Measurements from ENCODE around the gene PIGZ. TPM values are rescaled to one million over a fixed set of nuclear protein-coding genes. Genes with fewer than 3 reads are reported as not detected.

The PIGZ gene
- total RNA-seq, 1 donor from 2014 or later: not detected

DNA sequence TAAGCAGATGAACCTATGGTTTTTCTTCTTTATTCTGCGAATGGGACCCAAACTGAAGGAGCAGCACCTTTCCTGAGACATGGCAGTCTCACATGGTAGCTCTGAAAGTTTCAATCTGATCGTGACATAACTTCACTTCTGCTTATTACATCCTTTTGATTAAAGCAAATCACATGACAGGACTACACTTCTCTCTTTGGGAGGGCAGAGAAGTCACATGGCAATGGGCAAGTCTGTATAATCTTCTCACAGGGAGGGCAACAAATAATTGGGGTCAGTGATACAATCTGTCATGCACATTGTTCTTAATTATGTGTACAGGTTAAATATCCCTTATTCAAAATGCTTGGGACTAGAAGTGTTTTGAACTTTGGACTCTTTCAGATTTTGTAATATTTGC is 47.9 kb downstream of the PIGZ start:
- no peak overlapping the region for H2AFZ ChIP-seq (replicated peaks)
- no peak overlapping the region for H3K9ac ChIP-seq
- Mint-ChIP-seq H3K9me3 (no peaks in the 10 kb centered on the region), H3K4me1 (no peaks in the 10 kb centered on the region), H3K36me3 (peaks cover 16% of the 10 kb centered on the region), H3K4me3 (no peak overlapping the region), H3K27ac (no peak overlapping the region), H3K27me3 (ENCODE audit: insufficient read depth, low read depth) (peaks cover 2% of the 10 kb centered on the region)
- no peak overlapping the region for H3K4me3 ChIP-seq
- H4K20me1 ChIP-seq (ENCODE audit: low read depth): no peaks in the 10 kb centered on the region
- no peaks in the 10 kb centered on the region for H3K9me3 ChIP-seq (ENCODE audit: low read depth)
- H3K79me2 ChIP-seq (ENCODE audit: low read depth): no peaks in the 10 kb centered on the region
- H3K27me3 ChIP-seq: no peaks in the 10 kb centered on the region
- no peaks in the 10 kb centered on the region for H3K4me1 ChIP-seq
- TF ChIP-seq, protein P1, sequence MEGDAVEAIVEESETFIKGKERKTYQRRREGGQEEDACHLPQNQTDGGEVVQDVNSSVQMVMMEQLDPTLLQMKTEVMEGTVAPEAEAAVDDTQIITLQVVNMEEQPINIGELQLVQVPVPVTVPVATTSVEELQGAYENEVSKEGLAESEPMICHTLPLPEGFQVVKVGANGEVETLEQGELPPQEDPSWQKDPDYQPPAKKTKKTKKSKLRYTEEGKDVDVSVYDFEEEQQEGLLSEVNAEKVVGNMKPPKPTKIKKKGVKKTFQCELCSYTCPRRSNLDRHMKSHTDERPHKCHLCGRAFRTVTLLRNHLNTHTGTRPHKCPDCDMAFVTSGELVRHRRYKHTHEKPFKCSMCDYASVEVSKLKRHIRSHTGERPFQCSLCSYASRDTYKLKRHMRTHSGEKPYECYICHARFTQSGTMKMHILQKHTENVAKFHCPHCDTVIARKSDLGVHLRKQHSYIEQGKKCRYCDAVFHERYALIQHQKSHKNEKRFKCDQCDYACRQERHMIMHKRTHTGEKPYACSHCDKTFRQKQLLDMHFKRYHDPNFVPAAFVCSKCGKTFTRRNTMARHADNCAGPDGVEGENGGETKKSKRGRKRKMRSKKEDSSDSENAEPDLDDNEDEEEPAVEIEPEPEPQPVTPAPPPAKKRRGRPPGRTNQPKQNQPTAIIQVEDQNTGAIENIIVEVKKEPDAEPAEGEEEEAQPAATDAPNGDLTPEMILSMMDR (IDR thresholded peaks at IDR 0.05): no peak
- TF ChIP-seq EZH2phosphoT487 (IDR thresholded peaks at IDR 0.05): no peak
- no peak for TF ChIP-seq EZH2 (IDR thresholded peaks at IDR 0.05)
- H3K4me2 ChIP-seq: no peak overlapping the region
- H3K36me3 ChIP-seq: peaks cover 6% of the 10 kb centered on the region
- H3F3A ChIP-seq (ENCODE audit: low read depth): no peaks in the 10 kb centered on the region
- DNase-seq (ENCODE audit: low spot score): no peak
- H3K27ac ChIP-seq: no peak overlapping the region

DNA sequence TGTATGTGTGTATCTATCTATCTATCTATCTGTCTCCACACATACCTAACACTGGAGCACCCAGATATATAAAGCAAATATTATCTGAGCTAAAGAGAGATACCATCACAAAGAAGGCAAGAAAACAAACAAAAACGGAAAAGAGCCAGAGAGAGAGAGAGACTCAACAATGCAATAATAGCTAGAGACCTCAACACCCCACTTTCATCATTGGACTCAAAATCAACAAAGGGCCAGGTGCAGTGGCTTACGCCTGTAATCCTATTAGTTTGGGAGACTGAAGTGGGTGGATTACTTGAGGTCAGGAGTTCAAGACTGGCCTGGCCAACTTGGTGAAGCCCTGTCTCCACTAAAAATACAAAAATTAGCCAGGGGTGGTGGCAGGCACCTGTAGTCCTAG is 49.7 kb downstream of the PIGZ start:
- peak; percentile 38 for DNase-seq (ENCODE audit: low spot score)
- Mint-ChIP-seq H3K4me3 (no peak overlapping the region), H3K9me3 (no peaks in the 10 kb centered on the region)

DNA sequence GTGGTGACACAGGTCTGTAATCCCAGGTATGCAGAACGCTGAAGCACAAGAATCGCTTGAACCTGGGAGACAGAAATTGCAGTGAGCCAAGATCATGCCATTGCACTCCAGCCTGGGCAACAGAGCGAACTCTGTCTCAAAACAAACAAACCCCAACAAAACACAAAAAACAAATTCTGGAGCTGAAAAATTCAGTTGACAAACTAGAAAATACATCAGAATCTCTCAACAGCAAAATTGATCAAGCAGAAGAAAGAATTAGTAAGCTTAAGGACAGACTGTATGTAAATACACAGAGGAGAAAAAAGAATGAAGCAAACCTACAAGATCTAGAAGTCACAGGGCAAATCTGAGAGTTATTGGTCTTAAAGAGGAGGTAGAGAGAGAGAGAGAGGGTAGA is 51.6 kb downstream of the PIGZ start:
- DNase-seq (ENCODE audit: low spot score): no peak
- Mint-ChIP-seq H3K36me3 (peaks cover 28% of the 10 kb centered on the region), H3K4me1 (no peaks in the 10 kb centered on the region), H3K4me3 (no peak overlapping the region), H3K27me3 (ENCODE audit: insufficient read depth, low read depth) (peaks cover 2% of the 10 kb centered on the region), H3K27ac (no peak overlapping the region), H3K9me3 (no peaks in the 10 kb centered on the region)
- Histone ChIP-seq H3K9me3 (ENCODE audit: low read depth) (no peaks in the 10 kb centered on the region), H3F3A (ENCODE audit: low read depth) (peaks cover 2% of the 10 kb centered on the region), H3K9ac (no peak overlapping the region), H3K27me3 (no peaks in the 10 kb centered on the region), H4K20me1 (ENCODE audit: low read depth) (no peaks in the 10 kb centered on the region), H3K4me1 (no peaks in the 10 kb centered on the region), H3K27ac (no peak overlapping the region), H3K4me3 (no peak overlapping the region), H3K79me2 (ENCODE audit: low read depth) (no peaks in the 10 kb centered on the region), H3K36me3 (no peaks in the 10 kb centered on the region), H3K4me2 (no peak overlapping the region), H2AFZ (replicated peaks) (no peak overlapping the region)
- TF ChIP-seq EZH2phosphoT487 (IDR thresholded peaks at IDR 0.05): no peak
- TF ChIP-seq, protein P1 (IDR thresholded peaks at IDR 0.05): no peak

More for the DNA sequence above, 49.7 kb downstream of the PIGZ start:
- peaks cover 2% of the 10 kb centered on the region for H3K27me3 Mint-ChIP-seq (ENCODE audit: insufficient read depth, low read depth)
- peaks cover 1% of the 10 kb centered on the region for H3K36me3 ChIP-seq
- H3K79me2 ChIP-seq (ENCODE audit: low read depth): no peaks in the 10 kb centered on the region
- H3K9me3 ChIP-seq (ENCODE audit: low read depth): no peaks in the 10 kb centered on the region
- H3K4me3 ChIP-seq: no peak overlapping the region
- no peak for TF ChIP-seq EZH2phosphoT487 (IDR thresholded peaks at IDR 0.05)
- TF ChIP-seq EZH2 (IDR thresholded peaks at IDR 0.05): no peak
- TF ChIP-seq, protein P1 (IDR thresholded peaks at IDR 0.05): no peak
- H3K27ac ChIP-seq: no peak overlapping the region
- no peaks in the 10 kb centered on the region for H3K4me1 Mint-ChIP-seq
- no peak overlapping the region for H3K9ac ChIP-seq
- no peaks in the 10 kb centered on the region for H3K4me1 ChIP-seq
- H3K27ac Mint-ChIP-seq: no peak overlapping the region
- no peak overlapping the region for H2AFZ ChIP-seq (replicated peaks)
- peaks cover 2% of the 10 kb centered on the region for H3F3A ChIP-seq (ENCODE audit: low read depth)
- H3K4me2 ChIP-seq: no peak overlapping the region
- no peaks in the 10 kb centered on the region for H3K27me3 ChIP-seq
- H4K20me1 ChIP-seq (ENCODE audit: low read depth): no peaks in the 10 kb centered on the region
- peaks cover 29% of the 10 kb centered on the region for H3K36me3 Mint-ChIP-seq
